ENCODE data around the gene FOXJ3. TPM values are rescaled to one million over a fixed set of nuclear protein-coding genes. Genes with fewer than 3 reads are reported as not detected.

The FOXJ3 gene
- total RNA-seq, 4 donors from 2014 or later, result 31.2 to 88.4 (median 81.5) TPM

DNA sequence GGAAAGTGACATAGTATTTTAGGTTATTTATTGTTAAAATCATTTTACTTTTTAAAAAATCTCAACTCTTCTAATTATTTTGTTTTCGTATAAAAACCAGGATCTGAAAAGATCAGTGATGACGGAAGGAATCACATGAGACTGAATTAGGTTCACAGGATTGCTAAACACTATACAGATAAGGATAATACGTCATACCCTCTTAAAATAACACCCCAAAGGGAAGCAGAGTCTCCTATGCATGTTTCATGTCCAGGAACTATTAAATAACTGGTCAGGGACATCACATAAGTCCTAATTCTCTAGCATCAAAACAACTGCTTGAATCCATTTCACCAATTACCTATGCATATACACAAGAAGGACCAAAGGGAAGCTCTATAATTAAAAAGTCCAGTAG, 84.9 kb downstream of the FOXJ3 start:
- no peak for TF ChIP-seq POLR2A (IDR thresholded peaks at IDR 0.05)
- TF ChIP-seq, protein P1, sequence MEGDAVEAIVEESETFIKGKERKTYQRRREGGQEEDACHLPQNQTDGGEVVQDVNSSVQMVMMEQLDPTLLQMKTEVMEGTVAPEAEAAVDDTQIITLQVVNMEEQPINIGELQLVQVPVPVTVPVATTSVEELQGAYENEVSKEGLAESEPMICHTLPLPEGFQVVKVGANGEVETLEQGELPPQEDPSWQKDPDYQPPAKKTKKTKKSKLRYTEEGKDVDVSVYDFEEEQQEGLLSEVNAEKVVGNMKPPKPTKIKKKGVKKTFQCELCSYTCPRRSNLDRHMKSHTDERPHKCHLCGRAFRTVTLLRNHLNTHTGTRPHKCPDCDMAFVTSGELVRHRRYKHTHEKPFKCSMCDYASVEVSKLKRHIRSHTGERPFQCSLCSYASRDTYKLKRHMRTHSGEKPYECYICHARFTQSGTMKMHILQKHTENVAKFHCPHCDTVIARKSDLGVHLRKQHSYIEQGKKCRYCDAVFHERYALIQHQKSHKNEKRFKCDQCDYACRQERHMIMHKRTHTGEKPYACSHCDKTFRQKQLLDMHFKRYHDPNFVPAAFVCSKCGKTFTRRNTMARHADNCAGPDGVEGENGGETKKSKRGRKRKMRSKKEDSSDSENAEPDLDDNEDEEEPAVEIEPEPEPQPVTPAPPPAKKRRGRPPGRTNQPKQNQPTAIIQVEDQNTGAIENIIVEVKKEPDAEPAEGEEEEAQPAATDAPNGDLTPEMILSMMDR (IDR thresholded peaks at IDR 0.05), result no peak
- no peaks in the 10 kb centered on the region for H3K27me3 ChIP-seq
- H3K9me3 ChIP-seq, result no peaks in the 10 kb centered on the region
- no peaks in the 10 kb centered on the region for H3K4me1 ChIP-seq
- no peak overlapping the region for H3K27ac ChIP-seq
- no peak for DNase-seq
- H3K4me3 ChIP-seq, result no peak overlapping the region
- H3K36me3 ChIP-seq, result no peaks in the 10 kb centered on the region
- intact Hi-C loops (cut with DNase I; ENCODE audit: low total_unique reads), result no loop called here

DNA sequence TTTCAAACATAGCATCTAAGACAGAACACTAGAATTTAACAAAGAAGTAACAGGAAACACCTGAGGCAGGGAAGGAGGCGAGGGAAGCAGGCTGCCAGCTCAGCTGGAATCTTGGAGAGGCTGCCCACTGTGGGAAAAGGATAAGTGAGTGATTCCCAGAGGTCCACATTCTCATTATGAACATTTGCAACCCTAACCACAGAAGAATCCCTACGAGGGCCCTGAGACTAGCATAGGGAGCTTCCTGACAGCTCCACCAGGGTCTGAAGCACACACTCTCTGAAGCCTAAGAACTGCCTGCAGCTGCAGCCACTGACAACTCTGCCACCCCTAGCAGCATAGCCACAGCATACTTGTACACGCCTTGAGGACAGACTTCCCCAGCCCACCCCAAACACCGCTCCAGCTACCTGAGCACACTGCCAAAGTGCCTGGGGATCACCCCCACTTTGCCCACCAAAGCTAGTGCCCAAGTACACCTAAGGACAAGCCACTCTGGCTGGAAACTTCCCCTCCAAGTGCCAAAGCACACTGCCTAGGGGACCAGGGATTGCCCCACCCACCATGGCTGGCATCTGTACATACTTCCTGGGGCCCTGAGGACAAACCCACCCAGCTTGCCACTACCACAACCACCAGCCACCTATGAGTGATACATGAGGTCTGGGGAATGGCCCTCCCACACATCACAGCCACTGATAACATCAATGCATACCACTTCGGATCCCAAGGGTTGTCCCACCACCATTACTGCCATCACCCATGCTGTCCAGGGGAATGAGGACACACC, 93.9 kb downstream of the FOXJ3 start:
- Histone ChIP-seq H3K4me3 (no peak overlapping the region), H3K27me3 (no peaks in the 10 kb centered on the region), H3K4me1 (no peaks in the 10 kb centered on the region), H3K9me3 (peaks cover 0 to 8% of the 10 kb centered on the region in 2 donors), H3K27ac (no peak overlapping the region), H3K36me3 (no peaks in the 10 kb centered on the region)
- DNase-seq, result no peak
- TF ChIP-seq POLR2A (IDR thresholded peaks at IDR 0.05), result no peak
- TF ChIP-seq, protein P1 (IDR thresholded peaks at IDR 0.05), result no peak
- intact Hi-C loops (cut with DNase I; ENCODE audit: low total_unique reads), result no loop called here

DNA sequence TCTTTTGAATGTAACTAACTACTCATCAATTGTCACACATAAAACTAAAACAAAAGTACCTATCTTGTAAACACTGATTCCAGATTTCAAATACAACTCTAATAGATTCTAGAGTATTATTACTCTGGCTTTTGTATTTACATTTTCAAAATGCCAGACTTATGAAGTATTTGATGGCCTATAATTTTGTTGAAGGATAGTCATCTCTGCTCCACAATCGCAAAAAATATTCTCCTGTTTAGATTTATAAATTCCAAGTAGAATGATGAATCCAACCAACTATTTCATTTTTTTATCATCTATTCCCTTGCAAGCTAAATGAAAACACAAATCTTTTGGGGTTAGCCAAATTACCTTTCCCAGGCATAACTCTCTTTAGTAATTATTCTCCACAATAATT, 95.5 kb downstream of the FOXJ3 start:
- intact Hi-C loops (cut with DNase I; ENCODE audit: low total_unique reads), result no loop called here
- Histone ChIP-seq H3K4me3 (no peak overlapping the region), H3K9me3 (peaks cover 0 to 8% of the 10 kb centered on the region in 2 donors), H3K36me3 (no peaks in the 10 kb centered on the region), H3K27ac (no peak overlapping the region), H3K4me1 (no peaks in the 10 kb centered on the region), H3K27me3 (no peaks in the 10 kb centered on the region)
- no peak for TF ChIP-seq POLR2A (IDR thresholded peaks at IDR 0.05)
- TF ChIP-seq, protein P1 (IDR thresholded peaks at IDR 0.05), result no peak
- no peak for DNase-seq

DNA sequence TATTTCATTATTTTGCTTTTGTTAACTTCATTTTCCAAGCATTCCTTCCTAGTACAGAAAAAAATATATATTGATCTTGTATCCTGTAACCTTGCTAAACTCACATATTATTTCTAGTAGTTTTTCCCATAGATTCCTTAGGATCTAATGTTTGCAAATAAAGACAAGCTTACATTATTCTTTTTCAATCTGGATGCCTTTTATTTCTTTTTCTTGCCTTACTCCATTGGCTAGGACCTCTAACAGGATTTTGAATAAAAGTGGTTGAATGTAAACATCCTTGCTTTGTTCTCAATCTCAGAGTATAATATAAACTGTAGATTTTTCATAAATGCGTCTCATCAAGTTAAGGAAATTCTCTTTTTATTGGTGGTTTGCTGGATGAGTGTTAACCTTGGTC, 96.0 kb downstream of the FOXJ3 start:
- no peak for TF ChIP-seq POLR2A (IDR thresholded peaks at IDR 0.05)
- TF ChIP-seq, protein P1 (IDR thresholded peaks at IDR 0.05), result no peak
- Histone ChIP-seq H3K27ac (no peak overlapping the region), H3K4me1 (no peaks in the 10 kb centered on the region), H3K27me3 (no peaks in the 10 kb centered on the region), H3K36me3 (no peaks in the 10 kb centered on the region), H3K4me3 (no peak overlapping the region), H3K9me3 (peaks cover 0 to 8% of the 10 kb centered on the region in 2 donors)
- intact Hi-C loops (cut with DNase I; ENCODE audit: low total_unique reads), result no loop called here
- no peak for DNase-seq

DNA sequence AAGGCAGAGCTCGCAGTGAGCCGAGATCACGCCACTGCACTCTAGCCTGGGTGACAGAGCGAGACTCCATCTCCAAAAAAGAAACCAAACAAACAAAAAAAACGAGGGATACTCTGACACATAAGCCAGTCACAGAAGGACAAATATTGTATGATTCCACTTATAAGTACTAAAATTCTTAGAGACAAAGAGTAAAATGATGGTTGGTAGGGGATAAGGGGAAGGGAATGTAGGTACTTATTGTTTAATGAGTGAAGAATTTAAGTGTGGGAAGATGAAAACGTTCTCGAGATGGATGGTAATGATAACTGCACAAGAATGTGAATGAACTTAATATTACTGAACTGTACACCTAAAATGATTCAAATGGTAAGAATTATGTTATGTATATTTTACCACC, 103.8 kb downstream of the FOXJ3 start:
- intact Hi-C loops (cut with DNase I; ENCODE audit: low total_unique reads), result no loop called here

More for the DNA sequence above, 103.8 kb downstream of the FOXJ3 start:
- no peaks in the 10 kb centered on the region for H3K9me3 ChIP-seq
- H3K4me3 ChIP-seq, result no peak overlapping the region
- no peak for DNase-seq
- H3K27ac ChIP-seq, result no peak overlapping the region
- H3K4me1 ChIP-seq, result peaks cover 0 to 8% of the 10 kb centered on the region in 2 donors
- no peaks in the 10 kb centered on the region for H3K27me3 ChIP-seq
- no peaks in the 10 kb centered on the region for H3K36me3 ChIP-seq
- TF ChIP-seq, protein P1 (IDR thresholded peaks at IDR 0.05), result no peak
- no peak for TF ChIP-seq POLR2A (IDR thresholded peaks at IDR 0.05)

Measured in uterus (tissue), 4 donors.